22Rv1 (cell line): ENCODE data around the gene JAG2.

Experiments
- ZFX ChIP-seq: fragments of 450-650 bp; IDR thresholded peaks from 2 replicates; pipeline ENCODE4 v1.6.1; 2017; ENCODE audit warnings: antibody characterized with exemption, borderline replicate concordance
- TF ChIP-seq, protein P1 (sequence below): fragments of 450-650 bp; IDR thresholded peaks from 2 replicates; pipeline ENCODE4 v1.5.1; 2017; ENCODE audit warnings: mild to moderate bottlenecking

DNA sequence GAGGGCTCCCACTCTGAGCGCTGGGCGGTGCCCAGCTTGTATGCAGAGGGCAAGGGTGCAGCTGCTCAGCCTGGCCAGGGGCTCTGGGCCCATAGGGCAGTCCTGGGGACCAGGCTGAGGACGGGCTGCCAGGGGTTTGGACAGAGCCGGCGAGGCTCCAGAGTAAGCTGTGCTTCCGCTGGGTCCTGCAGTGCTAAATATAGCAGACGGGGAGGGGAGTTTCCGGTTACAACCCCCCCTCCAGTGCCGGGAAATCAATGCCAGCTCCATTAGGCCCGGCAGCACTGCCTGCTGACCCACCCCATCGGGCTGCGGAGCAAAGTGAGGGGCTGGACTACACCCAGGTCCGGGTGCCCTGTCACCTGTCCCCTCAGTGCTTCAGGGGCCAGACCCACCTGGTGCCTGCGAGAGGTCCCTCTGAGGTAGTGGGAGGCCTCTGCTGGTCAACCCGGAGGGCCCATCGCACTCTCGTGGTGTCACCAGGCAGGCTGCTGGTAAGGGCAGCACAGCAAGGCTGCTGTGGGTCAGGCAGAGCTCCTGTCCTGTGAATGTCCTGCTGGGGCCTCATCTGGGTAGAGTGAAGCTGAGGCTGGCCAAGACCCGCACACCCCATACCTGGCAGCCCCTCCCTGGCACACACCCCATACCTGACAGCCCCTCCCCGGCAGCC, 2.6 kb upstream of the JAG2 start:
- TF ChIP-seq, protein P1, sequence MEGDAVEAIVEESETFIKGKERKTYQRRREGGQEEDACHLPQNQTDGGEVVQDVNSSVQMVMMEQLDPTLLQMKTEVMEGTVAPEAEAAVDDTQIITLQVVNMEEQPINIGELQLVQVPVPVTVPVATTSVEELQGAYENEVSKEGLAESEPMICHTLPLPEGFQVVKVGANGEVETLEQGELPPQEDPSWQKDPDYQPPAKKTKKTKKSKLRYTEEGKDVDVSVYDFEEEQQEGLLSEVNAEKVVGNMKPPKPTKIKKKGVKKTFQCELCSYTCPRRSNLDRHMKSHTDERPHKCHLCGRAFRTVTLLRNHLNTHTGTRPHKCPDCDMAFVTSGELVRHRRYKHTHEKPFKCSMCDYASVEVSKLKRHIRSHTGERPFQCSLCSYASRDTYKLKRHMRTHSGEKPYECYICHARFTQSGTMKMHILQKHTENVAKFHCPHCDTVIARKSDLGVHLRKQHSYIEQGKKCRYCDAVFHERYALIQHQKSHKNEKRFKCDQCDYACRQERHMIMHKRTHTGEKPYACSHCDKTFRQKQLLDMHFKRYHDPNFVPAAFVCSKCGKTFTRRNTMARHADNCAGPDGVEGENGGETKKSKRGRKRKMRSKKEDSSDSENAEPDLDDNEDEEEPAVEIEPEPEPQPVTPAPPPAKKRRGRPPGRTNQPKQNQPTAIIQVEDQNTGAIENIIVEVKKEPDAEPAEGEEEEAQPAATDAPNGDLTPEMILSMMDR: no peak
- no peak for TF ChIP-seq ZFX
